22Rv1 (cell line): ENCODE results near the gene GIMAP6.

Experiments used
- H3K27ac ChIP-seq: fragments of 450-650 bp; 2 replicates; pipeline ENCODE4 v1.5.1; 2017
- CTCF ChIP-seq: fragments of 450-650 bp; IDR thresholded peaks from 2 replicates; pipeline ENCODE4 v1.5.1; 2017; ENCODE audit warnings: mild to moderate bottlenecking
- ZFX ChIP-seq: fragments of 450-650 bp; IDR thresholded peaks from 2 replicates; pipeline ENCODE4 v1.6.1; 2017; ENCODE audit warnings: antibody characterized with exemption, borderline replicate concordance

The GIMAP6 gene

GRCh38 chr7:150654692-150655091, 22.5 kb upstream of the GIMAP6 start:
- no peak overlapping the region for H3K27ac ChIP-seq
- no peak for TF ChIP-seq CTCF
- TF ChIP-seq ZFX, result no peak

GRCh38 chr7:150649080-150649385, 16.8 kb upstream of the GIMAP6 start:
- no peak overlapping the region for H3K27ac ChIP-seq
- no peak for TF ChIP-seq ZFX
- TF ChIP-seq CTCF, result no peak

- TF ChIP-seq ZFX (no peak), CTCF (no peak)
- no peak overlapping the region for H3K27ac ChIP-seq
Measured at GRCh38 chr7:150648353-150649079, 16.3 kb upstream of the GIMAP6 start.

GRCh38 chr7:150645259-150646020, 13.3 kb upstream of the GIMAP6 start:
- TF ChIP-seq CTCF (no peak), ZFX (no peak)
- H3K27ac ChIP-seq, result no peak overlapping the region

- TF ChIP-seq CTCF, result no peak
- no peak for TF ChIP-seq ZFX
- H3K27ac ChIP-seq, result no peak overlapping the region
Measured at GRCh38 chr7:150642926-150643325, 10.7 kb upstream of the GIMAP6 start.

- TF ChIP-seq ZFX (no peak), CTCF (no peak)
- no peak overlapping the region for H3K27ac ChIP-seq
Measured at GRCh38 chr7:150641854-150642253, 9.7 kb upstream of the GIMAP6 start.

GRCh38 chr7:150633926-150634325, 1.7 kb upstream of the GIMAP6 start:
- no peak for TF ChIP-seq CTCF
- TF ChIP-seq ZFX, result no peak
- no peak overlapping the region for H3K27ac ChIP-seq
